SK-N-DZ (cell line): ENCODE results near the gene GARNL3.

ENCODE experiments used
- DNase-seq: peaks from one replicate; pipeline ENCODE4 v3.0.0-alpha.2; 2015; ENCODE audit warnings: low spot score

GARNL3 gene

GRCh38 chr9:127347831-127348776 lies 83.5 kb downstream of the GARNL3 start:
- peak; percentile 30 for DNase-seq

- DNase-seq = no peak
Observed at GRCh38 chr9:127349483-127350113, 85.0 kb downstream of the GARNL3 start.

GRCh38 chr9:127351182-127352166 lies 86.9 kb downstream of the GARNL3 start:
- DNase-seq = peak; percentile 92

GRCh38 chr9:127353882-127354281 lies 89.3 kb downstream of the GARNL3 start:
- no peak for DNase-seq

- DNase-seq = no peak
Observed at GRCh38 chr9:127356906-127357305, 92.3 kb downstream of the GARNL3 start.

- DNase-seq = peak; percentile 75
Observed at GRCh38 chr9:127358023-127358535, 93.5 kb downstream of the GARNL3 start.

GRCh38 chr9:127358770-127359169 lies 94.2 kb downstream of the GARNL3 start:
- DNase-seq = no peak

- DNase-seq = no peak
Observed at GRCh38 chr9:127360250-127360649, 95.7 kb downstream of the GARNL3 start.

- no peak for DNase-seq
Observed at GRCh38 chr9:127360829-127361228, 96.3 kb downstream of the GARNL3 start.

GRCh38 chr9:127361561-127361960 lies 97.0 kb downstream of the GARNL3 start:
- no peak for DNase-seq

GRCh38 chr9:127362829-127363228 lies 98.3 kb downstream of the GARNL3 start:
- no peak for DNase-seq

GRCh38 chr9:127365461-127365860 lies 100.9 kb downstream of the GARNL3 start:
- no peak for DNase-seq

GRCh38 chr9:127366594-127366993 lies 102.0 kb downstream of the GARNL3 start:
- no peak for DNase-seq

- no peak for DNase-seq
Observed at GRCh38 chr9:127368852-127369402, 104.4 kb downstream of the GARNL3 start.

GRCh38 chr9:127369428-127369827 lies 104.9 kb downstream of the GARNL3 start:
- no peak for DNase-seq

- DNase-seq = no peak
Observed at GRCh38 chr9:127370147-127370579, 105.6 kb downstream of the GARNL3 start.

- no peak for DNase-seq
Observed at GRCh38 chr9:127370672-127371648, 106.4 kb downstream of the GARNL3 start.

- DNase-seq = no peak
Observed at GRCh38 chr9:127380479-127380878, 115.9 kb downstream of the GARNL3 start.

GRCh38 chr9:127382541-127382940 lies 118.0 kb downstream of the GARNL3 start:
- DNase-seq = no peak
